ENCODE results near the gene NIFK. TPM values are rescaled to one million over a fixed set of nuclear protein-coding genes. Genes with fewer than 3 reads are reported as not detected.

The NIFK gene
- polyA plus RNA-seq, 3 donors from 2014 or later, result 35.6 to 67.4 (median 39.8) TPM

Other genes starting within 250 kb of the NIFK start
- not detected for gene RNU4ATAC, start 206.0 kb downstream of the NIFK start, polyA plus RNA-seq
- 10 to 100 TPM in 2 of 3 donors, 1 to 10 TPM in 1; 7.4 to 46.8 (median 22.0) TPM for gene CLASP1, start 87.4 kb downstream of the NIFK start, polyA plus RNA-seq
- gene TSN, start 18.8 kb upstream of the NIFK start, polyA plus RNA-seq, result 100 to 1,000 TPM in 1 of 3 donors, 10 to 100 TPM in 2; 76.5 to 114 (median 80.6) TPM

Measured in immature natural killer cell (primary cell).